HG03378 (cell line): ENCODE measurements around the gene EIF4G1.

Experiments
- ATAC-seq: cut with Tn5 transposase; IDR thresholded peaks from one replicate; pipeline ENCODE4 v1.9.1; 2021; ENCODE audit warnings: mild to moderate bottlenecking, moderate library complexity; ENCODE audit not compliant: unreplicated experiment

Gene EIF4G1

DNA sequence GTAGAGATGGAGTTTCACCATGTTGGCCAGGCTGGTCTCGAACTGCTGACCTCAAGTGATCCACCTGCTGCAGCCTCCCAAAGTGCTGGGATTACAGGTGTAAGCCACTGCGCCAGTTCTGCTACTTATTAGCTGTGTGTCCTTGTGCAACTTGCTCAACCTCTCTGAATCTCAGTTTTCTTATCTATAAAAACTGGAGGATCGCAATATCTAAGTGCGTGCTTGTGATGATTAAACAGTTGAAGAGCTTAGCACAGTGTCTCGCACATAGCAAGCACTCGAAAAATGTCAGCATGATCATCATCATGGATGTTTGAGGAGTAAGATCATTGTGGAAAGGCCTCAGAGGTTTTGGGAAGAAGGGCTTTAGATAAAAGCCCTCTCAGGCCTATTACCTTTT lies 36.2 kb downstream of the EIF4G1 start:
- no peak for ATAC-seq

DNA sequence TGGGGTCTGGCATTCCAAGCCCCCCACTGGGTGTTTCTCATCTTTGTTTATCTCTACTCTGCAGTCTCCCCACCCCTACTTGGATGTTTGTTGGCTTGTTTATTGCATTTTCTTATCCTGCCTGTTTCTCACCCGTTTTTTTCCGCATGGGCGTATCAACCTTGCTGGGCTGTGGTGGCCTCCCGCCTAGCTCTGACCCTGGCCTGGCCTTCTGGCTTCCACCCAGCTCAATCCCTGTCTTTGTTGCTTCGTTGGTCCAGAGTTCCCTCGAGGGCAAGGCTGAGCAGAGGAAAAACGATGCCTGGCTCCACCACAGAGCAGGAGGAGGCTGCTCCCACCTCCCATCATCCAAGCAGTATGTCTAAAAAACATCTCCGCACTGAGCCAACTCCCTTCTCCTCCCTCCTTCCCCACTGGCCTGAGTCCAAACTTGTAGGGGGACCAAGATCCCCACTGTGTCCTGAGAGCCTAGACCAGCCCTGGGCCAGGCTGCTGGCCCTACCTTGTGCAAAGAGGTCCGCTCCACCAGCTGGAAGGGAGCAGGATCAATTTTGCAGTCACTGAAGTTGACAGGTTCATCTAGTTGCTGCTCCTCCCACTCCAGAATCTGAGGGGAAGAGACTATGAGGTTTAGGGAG lies 37.2 kb downstream of the EIF4G1 start:
- no peak for ATAC-seq

DNA sequence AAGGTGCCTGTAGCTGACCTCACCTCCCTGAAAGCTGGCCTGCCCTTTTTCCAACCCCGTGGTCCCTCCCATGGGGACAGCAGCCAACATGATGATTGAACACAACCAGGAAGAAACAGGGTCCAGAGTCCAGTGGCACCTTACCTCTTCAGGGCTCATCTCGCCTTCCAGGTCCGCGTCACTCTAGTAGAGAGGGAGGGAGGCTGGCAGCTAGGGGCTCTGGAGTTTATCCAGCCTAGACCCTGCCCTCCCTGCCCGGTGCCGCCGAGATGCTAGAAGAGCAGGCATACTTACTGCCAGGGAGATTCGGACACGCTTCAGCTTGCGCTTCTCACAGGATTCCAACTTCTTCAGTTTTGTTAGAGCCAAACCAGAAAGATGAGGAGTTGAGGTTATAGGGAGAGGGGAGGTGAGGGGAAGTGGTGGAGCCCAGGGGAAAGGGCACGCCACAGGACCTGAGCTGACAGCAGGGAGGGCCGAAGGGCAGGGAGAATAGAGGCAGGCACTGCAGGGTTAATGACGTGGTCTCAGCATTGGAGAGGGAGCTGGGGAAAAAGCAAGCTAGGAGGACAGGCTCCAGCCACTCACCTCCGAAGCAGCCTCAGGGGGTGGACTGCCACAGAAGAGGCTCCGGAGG lies 37.9 kb downstream of the EIF4G1 start:
- ATAC-seq = no peak

DNA sequence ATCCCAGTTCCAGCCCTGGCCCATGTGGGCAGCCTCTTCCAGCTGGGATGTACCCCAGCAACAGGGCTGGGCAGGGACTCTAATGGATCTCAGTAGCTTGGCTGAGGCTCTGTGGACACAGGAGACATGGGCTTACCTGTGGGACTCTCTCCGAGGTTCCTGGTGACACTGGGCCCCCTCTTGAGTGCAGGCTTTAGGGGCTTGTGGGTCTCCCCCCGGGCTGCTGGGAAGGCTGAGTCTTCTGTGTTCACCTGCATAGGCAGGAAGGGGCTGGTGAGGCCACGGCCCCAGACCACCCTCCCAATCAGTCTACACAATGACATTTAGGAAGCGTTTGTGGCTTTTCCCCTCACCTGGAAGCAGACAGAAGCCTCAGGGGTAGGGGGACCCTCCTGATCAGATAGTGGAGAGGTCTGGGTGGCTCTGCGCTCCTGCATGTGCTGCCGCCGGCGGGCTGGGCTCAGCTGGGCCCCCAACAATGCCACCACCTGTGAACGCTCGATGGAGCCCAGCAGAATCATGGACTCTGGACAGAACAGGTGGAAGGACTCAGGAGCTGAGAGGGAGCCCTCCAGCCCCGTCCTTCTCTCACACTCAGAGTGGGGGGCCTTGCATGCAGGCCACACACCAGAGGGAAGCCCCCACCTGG lies 38.6 kb downstream of the EIF4G1 start:
- no peak for ATAC-seq

DNA sequence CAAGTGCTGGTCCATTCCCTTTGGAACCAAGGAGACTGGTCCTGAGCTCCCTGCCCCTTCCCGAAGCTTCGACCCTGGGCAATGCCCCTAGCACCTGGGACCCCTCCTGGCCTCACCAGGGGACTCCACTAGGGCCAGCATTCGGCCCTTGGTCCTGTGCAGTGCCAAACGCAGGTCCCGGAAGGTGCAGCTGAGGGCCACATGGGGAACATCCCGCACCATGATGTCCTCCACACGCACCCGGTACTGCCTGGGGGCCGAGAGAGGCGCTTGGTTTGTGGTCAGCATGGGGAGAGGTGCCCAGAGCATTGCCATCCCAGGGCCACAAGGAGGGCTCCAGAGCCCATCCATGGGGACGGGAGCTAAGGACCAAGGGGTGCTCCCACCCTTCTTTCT lies 39.1 kb downstream of the EIF4G1 start:
- no peak for ATAC-seq

DNA sequence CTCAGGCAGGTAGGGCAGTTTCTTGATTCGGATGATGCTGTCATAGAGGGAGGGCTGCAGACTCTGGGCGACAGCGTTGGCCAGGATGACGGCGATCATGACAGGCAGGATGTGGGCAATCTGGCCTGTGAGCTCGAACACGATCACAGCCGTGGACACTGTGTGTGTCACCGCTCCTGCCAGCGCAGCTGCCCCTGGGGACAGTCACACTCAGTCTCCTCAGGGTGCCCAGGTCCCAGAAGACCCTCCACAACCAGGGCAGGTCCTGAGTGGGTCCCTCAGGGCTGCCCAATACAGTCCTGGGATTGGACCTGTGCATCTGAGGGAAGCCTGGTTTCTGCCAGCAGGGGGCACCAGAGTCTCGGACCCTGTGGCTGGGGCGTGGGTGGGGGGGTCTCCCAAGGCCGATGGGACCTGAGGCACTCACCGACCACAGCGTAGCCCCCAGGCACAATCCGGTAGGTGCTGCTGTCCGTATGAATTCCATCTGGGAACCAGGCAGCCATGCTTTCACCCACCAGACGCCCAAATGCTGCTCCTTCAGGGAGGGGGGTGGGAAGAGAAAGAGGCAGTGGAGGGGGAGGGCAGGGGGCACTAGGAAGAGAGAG lies 39.8 kb downstream of the EIF4G1 start:
- ATAC-seq = no peak

DNA sequence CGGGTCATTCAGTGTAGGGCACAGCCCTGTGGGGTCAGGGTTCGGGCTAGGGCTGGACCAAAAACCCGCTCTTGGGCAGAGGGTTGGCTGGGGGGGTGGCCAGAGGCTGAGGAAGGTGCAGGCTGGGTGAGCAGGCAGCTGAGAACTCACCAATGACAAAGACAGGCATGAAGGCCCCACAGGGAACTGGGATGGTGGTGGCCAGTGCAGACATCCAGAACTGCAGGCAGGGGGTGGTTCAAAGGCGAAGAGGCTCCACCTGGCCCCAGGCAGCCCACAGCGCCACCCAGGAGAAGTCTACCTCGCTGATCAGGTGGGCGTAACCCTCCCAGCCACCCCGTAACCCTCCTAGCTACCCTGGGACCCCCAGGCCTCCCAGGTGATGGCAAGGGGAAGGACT lies 40.3 kb downstream of the EIF4G1 start:
- no peak for ATAC-seq

DNA sequence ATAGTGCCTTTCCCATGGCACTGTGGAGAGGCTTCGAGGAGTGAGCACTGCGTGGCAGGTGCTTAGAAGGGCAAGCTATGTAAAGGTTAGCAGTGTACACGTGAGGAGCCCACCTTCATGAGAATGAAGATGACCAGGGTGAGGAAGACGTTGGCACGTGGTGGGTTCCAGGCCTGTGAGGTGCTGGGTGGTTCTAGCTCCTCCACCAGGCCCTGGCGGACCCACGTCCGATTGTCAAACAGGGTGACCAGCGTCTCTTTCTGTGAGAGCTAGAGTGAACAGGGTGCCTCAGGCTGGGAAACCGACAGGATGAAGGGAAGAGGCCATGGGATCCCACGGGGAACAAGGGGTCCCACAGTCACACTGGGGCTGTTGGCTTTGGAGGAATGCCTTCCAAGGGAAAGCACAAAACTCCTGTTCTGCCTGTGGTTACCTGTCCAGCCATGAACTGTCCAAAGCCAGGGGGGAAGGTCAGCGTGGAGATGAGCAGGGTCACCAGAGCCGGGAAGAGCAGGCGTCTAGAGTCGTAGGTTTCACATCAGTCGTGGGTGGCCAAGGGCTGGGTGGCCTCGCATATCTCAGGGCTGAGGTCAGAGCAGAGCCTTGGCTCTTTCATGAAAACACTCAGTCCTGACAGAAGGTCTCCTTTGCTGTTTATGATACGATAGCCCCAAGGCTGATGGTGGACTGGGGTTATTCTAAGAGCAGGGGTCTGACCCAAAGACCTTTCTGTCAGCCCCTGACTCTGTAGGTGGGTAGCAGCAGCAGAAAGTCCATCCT lies 41.0 kb downstream of the EIF4G1 start:
- no peak for ATAC-seq

- no peak for ATAC-seq
Measured at GRCh38 chr3:184357248-184358123, 43.1 kb downstream of the EIF4G1 start.

DNA sequence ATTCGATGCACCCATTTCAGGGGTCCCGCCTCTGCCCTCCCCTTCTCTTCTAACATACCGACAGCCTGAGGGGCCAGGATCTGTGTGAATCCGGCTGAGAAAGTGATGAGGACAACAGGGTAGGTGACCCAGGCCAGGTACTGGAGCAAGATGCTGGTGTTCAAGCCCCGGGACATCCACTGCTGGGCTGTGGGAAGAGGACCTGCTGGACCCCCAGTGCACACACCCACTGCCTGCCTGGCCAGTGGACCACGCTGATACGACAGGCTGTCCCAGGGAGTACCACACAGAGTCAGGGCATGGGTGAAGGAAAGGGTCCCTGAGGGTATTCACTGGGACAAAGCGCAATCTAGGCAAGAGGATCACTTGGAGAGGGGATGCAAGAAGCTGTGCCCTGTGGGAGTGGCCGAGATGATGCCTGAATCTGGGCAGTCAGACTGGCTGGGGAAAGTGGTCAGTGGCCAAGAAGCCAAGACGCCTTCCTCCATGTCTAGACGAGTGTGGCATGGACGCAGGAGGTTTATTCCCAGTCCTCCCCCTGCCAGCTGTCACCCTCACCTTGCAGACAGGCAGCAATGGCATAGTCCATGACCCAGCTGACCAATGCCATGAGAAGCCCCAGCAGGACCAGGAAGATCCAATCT lies 43.8 kb downstream of the EIF4G1 start:
- no peak for ATAC-seq

DNA sequence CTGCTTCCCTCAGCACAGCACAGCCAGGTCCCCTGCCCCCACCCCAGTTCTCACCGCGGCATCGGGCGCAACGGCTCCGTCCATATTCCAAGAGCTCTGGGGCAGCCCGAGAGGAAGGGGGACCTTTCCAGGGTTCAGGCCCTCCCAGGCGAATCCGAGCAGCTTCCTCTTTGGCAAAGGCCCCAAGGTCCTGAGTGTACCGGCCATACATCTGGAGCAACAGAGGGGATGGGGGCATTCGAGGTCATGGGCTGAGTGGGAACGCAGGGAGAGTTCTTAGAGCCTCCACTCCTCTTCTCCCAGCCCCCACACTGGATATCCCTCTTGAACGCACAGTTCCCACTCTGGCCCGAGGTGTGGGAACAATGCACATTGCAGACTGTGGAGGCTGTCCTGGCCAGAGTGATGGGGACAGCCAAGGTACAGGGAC lies 44.5 kb downstream of the EIF4G1 start:
- no peak for ATAC-seq

DNA sequence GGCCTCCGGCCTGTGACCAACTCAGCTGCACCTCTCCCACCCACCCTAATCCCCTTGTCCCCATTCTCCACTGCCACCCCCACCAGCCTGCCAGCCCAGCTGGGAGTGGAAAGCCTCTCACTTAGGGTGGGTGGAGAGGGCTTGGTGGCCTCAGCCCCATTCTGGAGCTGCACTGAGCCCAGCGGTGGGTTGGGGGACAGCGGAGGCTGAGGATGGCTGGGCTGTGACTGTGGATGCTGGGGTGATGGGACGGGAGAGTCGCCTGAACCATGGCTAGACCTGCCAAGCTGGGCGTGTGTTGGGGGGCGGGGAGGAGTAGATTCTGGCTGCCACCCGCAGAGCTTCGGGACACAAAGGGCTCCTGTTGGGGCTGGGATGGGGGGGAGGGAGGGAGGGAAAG lies 45.2 kb downstream of the EIF4G1 start:
- no peak for ATAC-seq

DNA sequence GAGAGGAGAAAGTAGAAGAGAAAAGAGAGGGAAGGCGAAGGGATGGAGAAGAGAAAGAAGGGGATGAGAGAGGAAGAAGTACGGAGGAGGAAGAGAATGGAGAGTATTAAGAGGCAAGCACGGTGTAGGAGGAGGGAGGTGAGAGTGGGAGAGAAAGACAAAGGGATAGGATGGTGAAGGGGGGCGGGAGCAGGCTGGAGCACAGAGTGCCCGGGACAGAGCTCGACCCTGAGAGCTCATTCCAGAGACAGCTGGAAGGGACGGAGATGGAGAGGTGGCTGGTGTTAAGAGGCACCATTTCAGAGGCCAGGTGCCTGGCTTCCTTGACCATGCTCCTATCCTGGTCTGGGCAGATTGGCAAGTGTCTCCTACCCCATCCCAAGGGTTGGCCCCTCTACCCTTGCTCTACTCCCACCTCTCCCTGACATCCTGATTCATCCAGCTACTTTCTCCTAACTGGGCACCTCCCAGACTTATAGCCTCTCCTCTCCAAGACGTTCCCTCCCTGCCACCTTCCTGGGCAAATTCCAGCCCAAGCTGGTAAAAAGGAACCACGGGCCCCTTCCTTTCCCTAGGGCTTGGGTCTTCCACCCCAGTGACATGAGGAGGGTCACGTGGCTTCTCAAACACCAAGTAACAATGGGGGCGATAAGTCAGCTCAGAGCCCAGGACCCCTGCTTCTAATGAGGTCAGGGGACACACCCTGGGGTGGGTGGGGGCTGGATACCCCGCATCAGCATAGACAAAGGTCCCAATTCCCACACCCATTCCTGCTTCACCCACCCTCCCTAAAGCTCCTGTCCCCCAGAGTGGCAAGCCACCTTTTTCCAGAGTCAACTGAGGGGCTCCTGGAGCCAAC lies 45.9 kb downstream of the EIF4G1 start:
- ATAC-seq = no peak

DNA sequence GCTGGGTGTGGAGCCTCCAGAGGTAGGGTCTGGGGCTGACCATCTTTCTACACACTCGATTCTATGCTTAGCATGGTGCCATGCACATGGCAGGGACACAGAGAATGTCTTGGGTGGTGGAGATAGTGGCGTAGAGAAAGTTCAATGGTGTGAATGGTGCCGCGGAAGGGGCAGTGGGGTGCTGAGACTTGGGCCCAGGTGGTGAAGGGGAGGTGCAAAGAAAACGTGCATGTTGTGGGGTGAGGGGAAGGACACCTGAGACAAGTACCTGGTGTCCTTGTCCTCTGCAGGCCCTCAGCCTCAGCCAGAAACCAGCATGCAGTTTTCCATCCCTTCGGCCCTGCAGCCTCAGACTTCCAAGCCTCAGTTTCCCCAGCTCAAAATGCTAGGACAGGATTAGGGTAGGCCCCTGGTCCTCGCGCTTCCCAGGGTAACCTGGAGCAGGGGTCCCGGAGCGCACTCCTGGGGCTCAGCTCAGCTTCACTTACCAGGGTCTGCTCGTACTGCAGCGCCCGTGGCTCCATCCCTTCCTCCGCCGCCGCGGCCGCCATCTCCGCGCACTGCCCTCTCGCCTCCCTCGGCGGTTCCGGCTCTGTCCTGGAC lies 46.6 kb downstream of the EIF4G1 start:
- ATAC-seq = no peak

GRCh38 chr3:184361532-184361931 lies 47.1 kb downstream of the EIF4G1 start, which contains the start of the genes CLCN2 and POLR2H:
Gene CLCN2, minus strand, starts transcription at chr3:184361605. Its CDS starts 126 bp downstream, at chr3:184361479.
Gene POLR2H, plus strand, starts transcription at chr3:184361710. Its CDS starts 1,783 bp downstream, at chr3:184363493.
- ATAC-seq = no peak

GRCh38 chr3:184361932-184362667 lies 47.7 kb downstream of the EIF4G1 start:
- no peak for ATAC-seq
